Measurements from ENCODE around the gene SEMA3C. TPM values are rescaled to one million over a fixed set of nuclear protein-coding genes. Genes with fewer than 3 reads are reported as not detected.

The SEMA3C gene
- total RNA-seq, 2 donors from 2014 or later, result 0.09 to 0.15 TPM

GRCh38 chr7:80859272-80859970 is 59.4 kb downstream of the SEMA3C start:
- H3K4me1 ChIP-seq (ENCODE audit: control insufficient read depth, insufficient read depth, low read length), result no peaks in the 10 kb centered on the region
- H3K9me3 ChIP-seq (ENCODE audit: control insufficient read depth, low read length), result no peaks in the 10 kb centered on the region
- WGBS, 2 experiments (ENCODE audit: insufficient coverage in 1 of 2, insufficient read length in 1 of 2), result 88 to 92% methylated on average over 3 to 6 of the region's 6 CpGs
- H3K9me3 Mint-ChIP-seq, result peaks cover 5% of the 10 kb centered on the region
- no peaks in the 10 kb centered on the region for H3K36me3 Mint-ChIP-seq (ENCODE audit: low read depth)
- no peaks in the 10 kb centered on the region for H3K36me3 ChIP-seq (ENCODE audit: control insufficient read depth, insufficient read depth, low read length)
- H3K4me1 Mint-ChIP-seq, result no peaks in the 10 kb centered on the region
- no peak overlapping the region for H3K4me3 ChIP-seq (ENCODE audit: low read length)
- peaks cover 7% of the 10 kb centered on the region for H3K27me3 Mint-ChIP-seq (ENCODE audit: insufficient read depth)
- H3K27ac Mint-ChIP-seq, result no peak overlapping the region
- TF ChIP-seq CTCF (conservative IDR thresholded peaks at IDR 0.05), result no peak
- no peak overlapping the region for H3K4me3 Mint-ChIP-seq
- H3K9ac ChIP-seq (ENCODE audit: extremely low read depth, low read length, poor library complexity, severe bottlenecking), result no peak overlapping the region
- no peak for DNase-seq
- H3K27ac ChIP-seq (ENCODE audit: low read depth, low read length), result no peak overlapping the region
- H3K27me3 ChIP-seq (ENCODE audit: control insufficient read depth, insufficient read depth, low read length, poor library complexity, severe bottlenecking), result no peaks in the 10 kb centered on the region

- no peaks in the 10 kb centered on the region for H3K36me3 Mint-ChIP-seq (ENCODE audit: low read depth)
- H3K4me3 Mint-ChIP-seq, result no peak overlapping the region
- no peak overlapping the region for H3K27ac ChIP-seq (ENCODE audit: low read depth, low read length)
- H3K36me3 ChIP-seq (ENCODE audit: control insufficient read depth, insufficient read depth, low read length), result no peaks in the 10 kb centered on the region
- no peaks in the 10 kb centered on the region for H3K9me3 ChIP-seq (ENCODE audit: control insufficient read depth, low read length)
- peaks cover 7% of the 10 kb centered on the region for H3K27me3 Mint-ChIP-seq (ENCODE audit: insufficient read depth)
- H3K27me3 ChIP-seq (ENCODE audit: control insufficient read depth, insufficient read depth, low read length, poor library complexity, severe bottlenecking), result no peaks in the 10 kb centered on the region
- H3K9me3 Mint-ChIP-seq, result peaks cover 5% of the 10 kb centered on the region
- no peaks in the 10 kb centered on the region for H3K4me1 ChIP-seq (ENCODE audit: control insufficient read depth, insufficient read depth, low read length)
- TF ChIP-seq CTCF (conservative IDR thresholded peaks at IDR 0.05), result no peak
- no peak overlapping the region for H3K4me3 ChIP-seq (ENCODE audit: low read length)
- no peak overlapping the region for H3K9ac ChIP-seq (ENCODE audit: extremely low read depth, low read length, poor library complexity, severe bottlenecking)
- 94 to 97% methylated on average over 3 of the region's 3 CpGs for WGBS, 2 experiments (ENCODE audit: insufficient coverage in 1 of 2, insufficient read length in 1 of 2)
- H3K4me1 Mint-ChIP-seq, result no peaks in the 10 kb centered on the region
- H3K27ac Mint-ChIP-seq, result no peak overlapping the region
- DNase-seq, result no peak
Observed at GRCh38 chr7:80858141-80858903, 60.5 kb downstream of the SEMA3C start.

DNA sequence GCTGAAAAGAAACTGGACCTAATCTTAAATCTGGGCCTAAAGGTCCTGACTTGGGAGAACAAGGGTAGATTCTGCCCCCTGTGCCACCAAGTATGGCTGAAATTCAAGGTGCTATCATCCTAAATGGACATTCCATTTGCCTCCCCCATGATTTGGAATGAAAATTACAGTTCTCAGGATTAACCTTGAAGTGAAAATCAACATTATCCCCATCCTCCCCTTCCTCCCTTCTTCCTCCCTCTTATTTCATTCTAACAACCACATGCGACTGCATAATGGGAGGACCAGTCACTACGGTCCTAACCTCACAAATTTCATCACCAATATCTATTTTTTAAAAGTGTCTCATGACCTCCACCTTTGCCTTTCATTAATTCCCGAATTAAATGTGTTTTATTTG is 62.1 kb downstream of the SEMA3C start:
- H3K9me3 Mint-ChIP-seq, result no peaks in the 10 kb centered on the region
- DNase-seq, result no peak
- TF ChIP-seq CTCF (conservative IDR thresholded peaks at IDR 0.05), result no peak
- no peaks in the 10 kb centered on the region for H3K36me3 Mint-ChIP-seq (ENCODE audit: low read depth)
- no peak overlapping the region for H3K4me3 Mint-ChIP-seq
- no peaks in the 10 kb centered on the region for H3K27me3 ChIP-seq (ENCODE audit: control insufficient read depth, insufficient read depth, low read length, poor library complexity, severe bottlenecking)
- no peak overlapping the region for H3K27ac Mint-ChIP-seq
- H3K36me3 ChIP-seq (ENCODE audit: control insufficient read depth, insufficient read depth, low read length), result no peaks in the 10 kb centered on the region
- H3K9ac ChIP-seq (ENCODE audit: extremely low read depth, low read length, poor library complexity, severe bottlenecking), result no peak overlapping the region
- no peak overlapping the region for H3K4me3 ChIP-seq (ENCODE audit: low read length)
- H3K4me1 Mint-ChIP-seq, result no peaks in the 10 kb centered on the region
- no peaks in the 10 kb centered on the region for H3K4me1 ChIP-seq (ENCODE audit: control insufficient read depth, insufficient read depth, low read length)
- H3K9me3 ChIP-seq (ENCODE audit: control insufficient read depth, low read length), result no peaks in the 10 kb centered on the region
- H3K27me3 Mint-ChIP-seq (ENCODE audit: insufficient read depth), result no peaks in the 10 kb centered on the region
- WGBS, 2 experiments (ENCODE audit: insufficient coverage in 1 of 2, insufficient read length in 1 of 2), result 88% methylated on average over 2 of the region's 3 CpGs; no CpG with 5 or more reads in 1 of the 2 experiments
- no peak overlapping the region for H3K27ac ChIP-seq (ENCODE audit: low read depth, low read length)
